ENCODE results near the gene NAA10.

- TF ChIP-seq CTCF (conservative IDR thresholded peaks at IDR 0.05): no peak
- TF ChIP-seq ZFX (IDR thresholded peaks at IDR 0.05): no peak
These were observed 13.8 kb downstream of the NAA10 start for GRCh38 chrX:153921070-153921469.

Data from C4-2B (cell line).